Tibial artery (tissue), 4 donors: ENCODE data around the gene LARP1B.

ENCODE experiments used
- DNase-seq, 2 donors: peaks; one replicate each; pipeline ENCODE4 v3.0.0-alpha.2; 2019
- H3K27ac ChIP-seq, 2 donors: fragments of 200-600 bp; sonication (generic) in 1 of 2; 1 replicate in 1 of 2; 2 replicates in 1 of 2; pipeline ENCODE4 v1.5.1; 2018 to 2019; ENCODE audit warnings: mild to moderate bottlenecking in 1 of 2
- H3K27me3 ChIP-seq, 2 donors: fragments of 200-600 bp; sonication (generic) in 1 of 2; one replicate each; pipeline versions ENCODE4 v1.5.1 to v1.6.0; 2016 to 2019
- H3K36me3 ChIP-seq, 3 donors: fragments of 200-600 bp; sonication (generic) in 2 of 3; one replicate each; pipeline ENCODE4 v1.5.1; 2016 to 2019; ENCODE audit warnings: mild to moderate bottlenecking in 2 of 3
- H3K4me1 ChIP-seq, 4 donors: fragments of 200-600 bp; sonication (generic) in 2 of 4; 1 replicate in 3 of 4; 2 replicates in 1 of 4; pipeline ENCODE4 v1.5.1; 2016 to 2019
- H3K4me3 ChIP-seq, 2 donors: fragments of 200-600 bp; sonication (generic) in 1 of 2; 1 replicate in 1 of 2; 2 replicates in 1 of 2; pipeline ENCODE4 v1.5.1; 2018 to 2019; ENCODE audit warnings: mild to moderate bottlenecking in 2 of 2
- H3K9me3 ChIP-seq, 3 donors: fragments of 200-600 bp; sonication (generic) in 1 of 3; one replicate each; pipeline ENCODE4 v1.5.1; 2016 to 2019
- intact Hi-C: fragments of 100-400 bp; cut with DNase I; formaldehyde crosslinking; loops from one replicate; pipeline ENCODE4 v1.15.0; 2023; ENCODE audit warnings: low total_unique reads
- TF ChIP-seq, protein P1 (sequence below), 2 experiments: fragments of 200-600 bp in 1 of 2; fragments of 450-650 bp in 1 of 2; IDR thresholded peaks; one replicate each; pipeline ENCODE4 v1.5.1; 2017 to 2019; ENCODE audit warnings: antibody characterized with exemption in 2 of 2, mild to moderate bottlenecking in 1 of 2, moderate library complexity in 1 of 2

The LARP1B gene

DNA sequence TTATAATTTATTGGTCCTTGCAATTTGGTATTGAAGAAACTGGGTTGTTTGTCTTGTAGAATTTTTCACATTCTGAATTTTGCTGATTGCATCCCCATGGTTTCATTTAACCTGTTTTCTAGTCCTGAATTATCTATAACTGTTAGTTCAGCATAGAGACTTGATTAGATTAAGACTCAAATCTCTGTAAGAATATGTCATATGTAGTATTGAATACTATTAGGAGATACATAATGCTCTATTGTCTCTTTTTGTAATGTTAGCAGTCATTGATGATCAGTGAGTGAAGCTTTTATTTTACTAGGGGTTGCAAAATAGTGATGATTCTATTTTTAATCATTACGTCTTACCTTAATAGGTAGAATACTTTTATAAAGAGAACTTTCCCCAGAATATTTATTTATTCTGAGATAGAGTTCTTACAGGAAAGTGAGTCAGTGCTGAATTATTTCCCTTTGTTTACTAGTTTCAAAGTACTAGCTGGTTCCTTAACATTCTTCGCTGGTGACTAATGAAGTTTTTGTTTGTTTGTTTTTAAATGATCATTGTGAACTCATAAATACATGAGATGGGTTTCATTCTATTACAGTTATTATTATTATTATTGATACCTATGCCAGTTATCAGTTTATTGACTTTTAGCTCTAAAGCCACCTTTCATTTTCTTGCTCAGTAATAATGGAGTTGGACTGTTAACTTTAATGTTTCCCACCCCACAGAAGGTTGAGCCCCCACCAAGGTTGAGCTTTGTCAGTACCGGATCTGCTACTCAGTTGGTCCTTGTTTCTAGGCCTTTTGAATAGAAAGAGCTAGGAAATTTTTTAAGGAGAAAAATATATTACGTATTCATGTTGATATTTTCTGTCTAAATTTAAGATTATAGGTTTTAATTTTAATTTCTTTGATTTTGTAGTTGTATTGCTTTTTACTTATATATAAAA, 102.3 kb downstream of the LARP1B start:
- no peaks in the 10 kb centered on the region for H3K27me3 ChIP-seq
- no peak overlapping the region for H3K4me3 ChIP-seq
- no peaks in the 10 kb centered on the region for H3K9me3 ChIP-seq
- intact Hi-C loops: no loop called here
- DNase-seq: no peak
- no peaks in the 10 kb centered on the region for H3K36me3 ChIP-seq
- TF ChIP-seq, protein P1, sequence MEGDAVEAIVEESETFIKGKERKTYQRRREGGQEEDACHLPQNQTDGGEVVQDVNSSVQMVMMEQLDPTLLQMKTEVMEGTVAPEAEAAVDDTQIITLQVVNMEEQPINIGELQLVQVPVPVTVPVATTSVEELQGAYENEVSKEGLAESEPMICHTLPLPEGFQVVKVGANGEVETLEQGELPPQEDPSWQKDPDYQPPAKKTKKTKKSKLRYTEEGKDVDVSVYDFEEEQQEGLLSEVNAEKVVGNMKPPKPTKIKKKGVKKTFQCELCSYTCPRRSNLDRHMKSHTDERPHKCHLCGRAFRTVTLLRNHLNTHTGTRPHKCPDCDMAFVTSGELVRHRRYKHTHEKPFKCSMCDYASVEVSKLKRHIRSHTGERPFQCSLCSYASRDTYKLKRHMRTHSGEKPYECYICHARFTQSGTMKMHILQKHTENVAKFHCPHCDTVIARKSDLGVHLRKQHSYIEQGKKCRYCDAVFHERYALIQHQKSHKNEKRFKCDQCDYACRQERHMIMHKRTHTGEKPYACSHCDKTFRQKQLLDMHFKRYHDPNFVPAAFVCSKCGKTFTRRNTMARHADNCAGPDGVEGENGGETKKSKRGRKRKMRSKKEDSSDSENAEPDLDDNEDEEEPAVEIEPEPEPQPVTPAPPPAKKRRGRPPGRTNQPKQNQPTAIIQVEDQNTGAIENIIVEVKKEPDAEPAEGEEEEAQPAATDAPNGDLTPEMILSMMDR (IDR thresholded peaks at IDR 0.05): no peak
- peaks cover 0 to 17% (median 2%) of the 10 kb centered on the region in 4 donors for H3K4me1 ChIP-seq
- H3K27ac ChIP-seq: no peak overlapping the region

DNA sequence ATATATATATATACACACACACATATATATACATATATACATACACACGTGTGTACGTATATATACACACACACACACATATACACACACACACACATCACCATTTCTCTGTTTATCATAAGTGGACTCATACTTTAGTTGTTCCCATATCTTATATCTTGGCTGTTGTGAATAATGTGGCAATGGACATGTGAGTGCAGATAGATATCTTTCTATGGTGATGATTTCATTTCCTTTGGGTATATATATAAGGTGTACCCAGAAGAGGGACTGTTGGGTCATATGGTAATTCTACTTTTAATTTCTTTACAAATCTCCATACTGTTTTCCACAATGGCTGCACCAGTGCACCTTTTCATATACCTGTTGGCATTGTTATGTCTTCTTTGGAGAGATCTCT, 105.9 kb downstream of the LARP1B start:
- Histone ChIP-seq H3K27me3 (no peaks in the 10 kb centered on the region), H3K36me3 (no peaks in the 10 kb centered on the region), H3K9me3 (no peaks in the 10 kb centered on the region), H3K4me1 (peaks cover 0 to 17% (median 2%) of the 10 kb centered on the region in 4 donors), H3K27ac (no peak overlapping the region), H3K4me3 (no peak overlapping the region)
- no peak for DNase-seq
- TF ChIP-seq, protein P1 (IDR thresholded peaks at IDR 0.05): no peak
- intact Hi-C loops: no loop called here

DNA sequence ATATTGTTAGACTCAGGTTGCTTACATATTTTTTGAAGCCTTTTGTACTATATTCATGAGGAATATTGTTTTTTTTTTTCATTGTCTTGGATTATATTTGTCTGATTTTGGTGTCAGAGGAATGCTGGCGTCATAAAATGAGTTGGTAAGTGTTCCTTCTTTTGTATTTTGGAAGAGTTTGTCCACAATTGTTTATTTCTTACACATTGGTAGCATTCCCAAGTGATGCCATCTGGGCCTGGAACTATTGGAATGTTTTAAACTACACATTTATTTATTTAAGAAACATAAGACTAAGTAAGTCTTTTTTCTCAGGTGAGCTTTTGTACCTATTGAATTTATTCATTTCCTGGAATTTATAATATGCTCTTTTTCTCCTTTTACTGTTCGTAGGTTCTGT, 107.6 kb downstream of the LARP1B start:
- intact Hi-C loops: no loop called here
- no peak for DNase-seq

DNA sequence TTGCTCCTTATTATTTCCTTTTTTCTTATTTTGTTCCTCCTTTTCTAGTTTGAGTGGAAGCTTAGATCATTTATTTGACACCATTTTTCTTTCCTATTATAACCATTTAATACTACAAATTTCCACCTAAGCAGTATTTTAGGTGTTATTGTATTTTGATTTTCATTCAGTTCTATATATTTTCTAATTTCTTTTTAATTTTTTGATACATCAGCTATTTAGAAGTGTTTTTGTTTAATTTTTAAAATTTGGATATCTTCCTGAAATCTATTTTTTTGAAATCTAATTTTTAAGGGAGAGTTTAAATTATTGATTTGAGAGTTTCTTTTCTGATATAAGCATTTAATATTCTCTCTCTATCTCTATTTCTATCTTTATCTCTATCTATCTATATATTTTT, 108.1 kb downstream of the LARP1B start:
- DNase-seq: no peak
- Histone ChIP-seq H3K4me3 (no peak overlapping the region), H3K27ac (no peak overlapping the region), H3K4me1 (no peaks in the 10 kb centered on the region), H3K9me3 (no peaks in the 10 kb centered on the region), H3K36me3 (no peaks in the 10 kb centered on the region), H3K27me3 (no peaks in the 10 kb centered on the region)
- TF ChIP-seq, protein P1 (IDR thresholded peaks at IDR 0.05): no peak
- intact Hi-C loops: no loop called here

More for the DNA sequence above, 107.6 kb downstream of the LARP1B start:
- Histone ChIP-seq H3K4me3 (no peak overlapping the region), H3K27me3 (no peaks in the 10 kb centered on the region), H3K36me3 (no peaks in the 10 kb centered on the region), H3K9me3 (no peaks in the 10 kb centered on the region), H3K27ac (no peak overlapping the region), H3K4me1 (peaks cover 0 to 1% (median 0%) of the 10 kb centered on the region in 4 donors)
- TF ChIP-seq, protein P1 (IDR thresholded peaks at IDR 0.05): no peak

DNA sequence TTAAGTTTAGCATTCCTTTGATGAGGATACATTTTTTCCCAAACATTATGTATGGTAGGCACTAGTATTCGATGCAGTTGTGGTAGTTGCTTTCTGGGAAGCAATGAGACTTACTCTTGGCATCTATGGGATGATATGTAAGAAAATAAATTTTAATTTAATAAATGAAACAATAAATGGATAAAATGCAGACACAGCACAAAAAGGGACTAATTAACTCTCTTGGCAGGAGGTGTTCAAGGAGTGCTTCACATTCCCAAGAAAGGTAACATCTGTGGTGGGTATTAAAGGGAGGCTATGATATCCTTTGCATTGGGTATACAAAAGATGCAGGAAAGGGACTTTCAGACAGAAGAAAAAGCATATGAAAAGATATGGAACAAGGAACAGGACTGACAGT, 115.5 kb downstream of the LARP1B start:
- H3K27me3 ChIP-seq: no peaks in the 10 kb centered on the region
- intact Hi-C loops: no loop called here
- no peaks in the 10 kb centered on the region for H3K9me3 ChIP-seq
- DNase-seq: no peak
- H3K36me3 ChIP-seq: no peaks in the 10 kb centered on the region
- H3K27ac ChIP-seq: no peak overlapping the region
- no peak overlapping the region for H3K4me3 ChIP-seq
- H3K4me1 ChIP-seq: no peaks in the 10 kb centered on the region
- TF ChIP-seq, protein P1 (IDR thresholded peaks at IDR 0.05): no peak
